Midbrain (tissue), 1 donor: ENCODE results near the gene ISLR.

Experiments used
- DNase-seq: peaks from one replicate; lab custom pipeline; 2025; lab: John Stamatoyannopoulos, UW

The ISLR gene

GRCh38 chr15:74171965-74172541 lies 1.5 kb upstream of the ISLR start:
- DNase-seq = no peak

DNA sequence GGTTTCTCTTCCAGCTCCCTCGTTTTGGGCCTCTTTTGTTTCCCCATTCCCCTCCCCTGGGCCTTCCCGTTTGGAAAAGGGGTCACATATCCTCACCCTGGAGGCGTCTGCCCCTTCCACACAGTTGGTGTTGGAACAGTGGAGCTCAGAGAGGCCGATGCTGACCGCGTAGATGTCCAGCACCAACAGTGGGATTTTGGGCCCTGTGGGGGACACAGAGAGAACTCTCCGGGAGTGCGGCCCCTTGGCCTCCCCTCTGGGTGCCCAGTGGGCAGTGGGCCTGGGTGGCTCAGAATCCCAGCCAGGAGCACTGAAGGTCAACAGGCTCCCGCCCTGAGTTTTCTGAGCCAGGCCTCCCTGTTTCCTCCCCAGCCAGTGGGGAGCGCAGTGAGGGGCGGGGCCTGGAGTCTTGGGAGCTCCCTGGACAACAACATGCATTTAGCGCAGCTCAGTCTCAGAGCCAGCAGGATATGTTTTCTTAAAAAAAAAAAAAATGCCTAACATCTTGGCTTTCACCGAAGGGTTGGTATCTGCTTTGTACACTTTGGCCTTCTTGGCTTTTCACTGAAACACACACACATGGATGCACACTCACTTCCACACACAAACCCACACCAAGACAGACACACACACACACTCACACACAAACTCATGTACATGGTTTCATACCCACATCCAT lies 670 bp upstream of the ISLR start:
- no peak for DNase-seq

DNA sequence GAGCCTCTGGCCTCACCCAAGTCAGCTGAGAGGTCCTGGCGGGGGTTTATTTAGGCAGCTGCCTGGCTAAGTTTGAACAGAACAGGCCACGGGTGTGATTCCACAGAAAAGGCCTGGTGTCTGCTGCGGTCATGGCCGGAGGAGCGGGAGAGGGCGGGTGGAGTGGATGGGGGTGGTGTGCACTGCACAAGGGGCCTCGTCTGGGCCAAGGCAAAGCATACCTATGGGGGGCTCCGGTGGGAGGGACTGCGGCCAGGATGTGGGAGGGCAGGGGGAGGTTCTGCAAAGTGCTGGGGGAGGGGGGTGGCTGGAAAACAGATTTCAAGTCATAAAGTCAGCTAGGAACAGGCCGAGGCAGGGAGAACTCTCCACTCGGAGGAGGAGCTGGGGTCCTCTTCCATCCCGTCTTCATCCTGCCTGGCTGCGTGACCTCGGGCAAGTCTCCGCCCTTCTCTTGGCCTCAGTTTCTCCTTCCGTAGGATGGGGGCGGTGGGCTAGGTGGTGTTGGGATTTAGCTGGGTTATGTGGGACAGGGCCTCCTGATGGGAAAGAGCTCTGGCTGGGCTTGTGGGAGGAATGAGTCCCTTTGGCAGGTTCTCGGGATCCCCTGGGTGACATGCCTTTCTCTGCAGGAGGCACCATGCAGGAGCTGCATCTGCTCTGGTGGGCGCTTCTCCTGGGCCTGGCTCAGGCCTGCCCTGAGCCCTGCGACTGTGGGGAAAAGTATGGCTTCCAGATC lies 878 bp downstream of the ISLR start:
- DNase-seq = no peak

DNA sequence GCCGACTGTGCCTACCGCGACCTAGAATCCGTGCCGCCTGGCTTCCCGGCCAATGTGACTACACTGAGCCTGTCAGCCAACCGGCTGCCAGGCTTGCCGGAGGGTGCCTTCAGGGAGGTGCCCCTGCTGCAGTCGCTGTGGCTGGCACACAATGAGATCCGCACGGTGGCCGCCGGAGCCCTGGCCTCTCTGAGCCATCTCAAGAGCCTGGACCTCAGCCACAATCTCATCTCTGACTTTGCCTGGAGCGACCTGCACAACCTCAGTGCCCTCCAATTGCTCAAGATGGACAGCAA lies 1.4 kb downstream of the ISLR start:
- no peak for DNase-seq

GRCh38 chr15:74175271-74176191 lies 2.0 kb downstream of the ISLR start:
- no peak for DNase-seq

DNA sequence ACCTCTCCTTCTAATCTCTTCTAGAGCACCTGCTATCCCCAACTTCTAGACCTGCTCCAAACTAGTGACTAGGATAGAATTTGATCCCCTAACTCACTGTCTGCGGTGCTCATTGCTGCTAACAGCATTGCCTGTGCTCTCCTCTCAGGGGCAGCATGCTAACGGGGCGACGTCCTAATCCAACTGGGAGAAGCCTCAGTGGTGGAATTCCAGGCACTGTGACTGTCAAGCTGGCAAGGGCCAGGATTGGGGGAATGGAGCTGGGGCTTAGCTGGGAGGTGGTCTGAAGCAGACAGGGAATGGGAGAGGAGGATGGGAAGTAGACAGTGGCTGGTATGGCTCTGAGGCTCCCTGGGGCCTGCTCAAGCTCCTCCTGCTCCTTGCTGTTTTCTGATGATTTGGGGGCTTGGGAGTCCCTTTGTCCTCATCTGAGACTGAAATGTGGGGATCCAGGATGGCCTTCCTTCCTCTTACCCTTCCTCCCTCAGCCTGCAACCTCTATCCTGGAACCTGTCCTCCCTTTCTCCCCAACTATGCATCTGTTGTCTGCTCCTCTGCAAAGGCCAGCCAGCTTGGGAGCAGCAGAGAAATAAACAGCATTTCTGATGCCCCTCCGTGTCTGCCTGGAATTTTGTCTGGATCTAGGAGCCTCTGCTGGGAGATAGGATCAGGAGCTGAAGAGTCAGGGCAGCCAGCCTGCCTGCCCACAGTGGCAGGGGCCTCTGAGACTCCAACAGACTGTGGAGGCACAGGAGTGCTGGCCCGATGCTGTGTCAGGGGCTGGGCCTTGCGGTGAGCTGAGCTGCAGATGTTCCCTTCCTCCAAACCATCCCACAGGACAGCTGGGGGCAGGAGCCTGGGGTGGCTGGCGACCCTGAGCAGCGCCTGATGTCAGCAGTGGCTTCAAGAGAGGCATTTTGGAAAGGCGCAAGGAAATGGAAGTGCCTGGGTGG lies 3.0 kb downstream of the ISLR start:
- DNase-seq = no peak

- DNase-seq = no peak
Measured at GRCh38 chr15:74178326-74179100, 5.0 kb downstream of the ISLR start.

GRCh38 chr15:74179101-74179841 lies 5.8 kb downstream of the ISLR start:
- DNase-seq = no peak

DNA sequence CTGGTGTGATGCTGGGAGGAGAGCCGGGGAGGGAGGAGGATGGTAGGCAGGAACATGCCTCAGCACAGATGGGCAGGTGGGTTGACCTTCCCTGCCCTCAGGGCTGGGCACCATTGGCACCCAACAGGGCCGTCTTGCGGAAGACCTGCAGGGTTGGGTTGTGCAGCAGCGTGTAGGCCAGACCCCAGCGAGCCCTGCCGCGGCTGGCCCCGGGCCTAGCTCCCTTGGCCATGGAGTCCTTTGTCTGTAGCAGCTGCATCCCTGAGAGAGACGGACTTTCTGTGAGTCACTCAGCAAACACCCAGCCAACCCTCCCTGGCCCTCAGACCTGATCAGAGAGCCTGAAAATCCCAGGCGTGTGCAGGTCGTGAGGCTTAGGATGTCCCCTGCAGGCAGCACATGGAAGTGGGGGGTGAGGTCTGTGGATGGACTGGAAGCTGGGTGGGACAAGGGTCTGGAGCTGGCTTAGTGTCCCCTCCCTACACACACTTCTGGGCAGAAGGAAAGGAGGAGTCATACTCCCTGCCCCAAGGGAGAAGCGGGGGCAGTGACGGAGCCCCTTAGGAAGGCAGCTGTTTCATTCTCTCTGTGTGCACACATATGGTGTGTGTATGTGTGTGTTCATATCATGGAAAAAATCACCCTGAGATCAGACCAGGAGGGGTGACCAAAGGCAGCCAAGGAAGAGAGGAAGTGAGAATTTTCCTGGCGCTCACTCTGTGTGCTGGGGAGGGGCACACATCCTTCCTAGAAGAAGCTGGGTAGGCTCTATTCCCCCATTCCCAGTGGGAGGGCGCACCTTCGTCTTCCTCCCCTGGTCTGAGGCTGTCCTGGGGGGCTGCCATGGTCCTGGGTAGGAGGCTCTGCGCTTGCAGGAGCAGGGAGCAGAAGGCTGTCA lies 6.7 kb downstream of the ISLR start:
- no peak for DNase-seq

DNA sequence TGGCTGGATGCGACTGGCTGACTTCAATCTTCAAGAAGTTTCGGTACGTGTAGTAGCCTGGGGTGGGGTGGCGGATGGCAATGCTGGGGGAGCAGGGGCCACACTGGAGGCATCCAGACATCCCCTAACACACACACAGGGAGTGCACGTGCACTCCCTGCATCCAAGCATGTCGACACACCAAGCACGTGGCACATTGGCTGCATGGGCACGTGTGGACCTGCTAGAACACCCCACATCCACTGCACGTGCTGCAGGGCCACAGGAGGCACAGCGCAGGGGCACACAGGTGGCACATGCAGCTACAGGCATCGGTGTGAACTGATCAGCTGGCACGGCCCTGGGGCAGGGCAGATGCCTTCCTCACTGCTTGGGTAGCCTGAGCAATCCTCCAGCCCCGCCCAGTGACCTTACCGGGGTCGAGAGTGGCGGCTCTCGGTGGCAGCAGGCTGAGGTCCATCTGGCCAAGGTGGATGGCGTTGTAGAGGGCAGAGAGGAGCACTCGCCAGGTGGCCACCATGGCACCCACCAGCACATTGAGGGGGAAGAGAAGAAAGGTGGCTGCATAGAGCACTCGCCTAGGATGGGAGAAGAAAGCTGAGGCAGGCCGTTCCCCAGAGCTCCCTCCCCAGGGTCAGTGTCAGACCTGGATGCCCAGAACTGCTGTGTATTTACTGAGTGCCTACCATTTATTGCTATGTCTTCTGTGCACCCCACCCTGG lies 7.5 kb downstream of the ISLR start:
- DNase-seq = no peak

DNA sequence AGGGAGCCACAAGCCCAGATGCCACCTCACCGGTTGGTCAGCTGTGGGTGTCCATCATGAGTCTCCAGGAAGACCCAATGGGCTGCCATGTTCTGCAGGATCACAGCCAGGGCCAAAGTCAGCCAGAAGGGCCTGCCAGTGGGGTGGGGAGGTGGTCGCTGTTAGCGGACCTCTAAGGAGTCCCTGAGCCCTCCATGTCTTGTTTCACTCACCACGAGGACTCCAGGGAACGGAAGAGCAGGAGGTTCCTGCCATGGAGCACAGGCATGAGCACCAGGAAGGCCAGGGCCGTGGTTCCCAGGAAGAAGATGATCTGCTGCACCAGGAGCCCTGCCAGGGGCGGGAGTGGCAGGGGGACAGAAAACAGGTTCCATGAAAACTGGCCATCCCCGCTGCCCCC lies 8.6 kb downstream of the ISLR start:
- no peak for DNase-seq

DNA sequence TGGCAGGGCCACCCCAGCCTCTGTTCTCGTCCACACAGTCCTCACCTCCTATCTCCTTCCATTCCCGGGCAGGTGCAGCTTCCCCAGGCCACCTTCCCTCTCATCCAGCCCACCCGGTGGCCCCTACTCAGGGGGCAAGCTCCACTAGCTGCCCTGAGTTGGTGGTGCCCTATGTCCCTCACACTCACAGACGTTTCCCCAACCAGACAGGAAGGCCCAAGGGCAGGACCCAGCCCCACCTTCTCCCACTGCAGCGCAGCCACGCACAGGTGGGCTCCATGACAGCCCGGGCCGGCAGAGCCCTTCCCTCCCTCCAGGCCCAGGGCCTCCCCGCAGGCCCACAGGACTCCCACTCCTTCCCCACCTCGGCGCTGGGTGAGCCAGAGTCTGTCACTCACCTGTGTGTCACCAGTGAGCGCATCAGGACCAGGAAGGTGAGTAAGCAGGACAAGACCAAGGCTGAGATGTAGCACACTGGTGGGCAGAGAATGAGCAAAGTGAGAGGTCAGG lies 11.1 kb downstream of the ISLR start:
- no peak for DNase-seq

DNA sequence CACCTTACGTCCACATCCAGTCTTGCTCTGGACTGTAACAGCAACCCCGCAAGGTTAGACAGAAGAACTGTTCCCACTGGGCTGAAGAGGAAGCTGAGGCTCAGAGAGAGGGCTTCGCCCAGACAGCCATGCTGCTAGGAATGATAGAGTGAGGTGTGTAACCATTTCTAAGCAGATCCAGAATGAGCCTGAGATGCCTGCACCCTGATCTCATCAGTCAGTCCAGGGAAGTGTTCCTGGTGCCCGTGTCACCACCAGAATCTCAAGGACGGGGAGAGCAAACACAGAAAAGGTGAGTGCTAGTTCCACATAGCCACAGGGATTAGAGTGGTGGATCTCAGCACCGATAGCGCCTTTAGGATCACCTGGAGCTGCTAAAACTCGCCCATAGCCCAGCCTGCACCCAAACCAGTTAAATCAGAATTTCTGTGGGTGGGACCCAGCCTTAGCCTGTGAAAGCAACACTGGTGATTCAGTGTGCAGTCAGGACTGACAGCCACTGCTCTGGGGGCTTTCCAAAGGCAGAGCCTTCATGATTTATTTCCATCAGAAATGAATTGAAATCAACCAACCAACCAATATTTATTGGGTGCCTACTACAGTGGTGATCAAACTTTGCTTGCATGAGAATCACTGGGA lies 12.3 kb downstream of the ISLR start:
- no peak for DNase-seq

- DNase-seq = no peak
Measured at GRCh38 chr15:74188216-74188615, 14.7 kb downstream of the ISLR start.

- no peak for DNase-seq
Measured at GRCh38 chr15:74191798-74192197, 18.3 kb downstream of the ISLR start.

- DNase-seq = no peak
Measured at GRCh38 chr15:74192751-74193150, 19.2 kb downstream of the ISLR start.

- DNase-seq = no peak
Measured at GRCh38 chr15:74193299-74193718, 19.8 kb downstream of the ISLR start.
